Mesenteric fat pad (tissue), 1 donor: ENCODE data around the gene CD247. TPM values are rescaled to one million over a fixed set of nuclear protein-coding genes. Genes with fewer than 3 reads are reported as not detected.
"Not testable (repeated sequence)": the region's sequence is repeated elsewhere in the genome, so short reads cannot be mapped to it uniquely, and the experiment has no call there.

Experiments
- DNase-seq: peaks from one replicate; pipeline ENCODE4 v3.0.0-alpha.2; 2020; ENCODE audit warnings: low spot score
- long read RNA-seq: library from polyadenylated mRNA; unstranded; transcript quantifications from one replicate; pipeline ENCODE4 v2.0.0, GENCODE V29; 2020
- total RNA-seq: library from RNA; stranded (reverse); fragmentation: NEBNext Ultra II Directional; extraction: Animal tissue kit (Norgen Biotek cat#: 25700); gene quantifications from one replicate; pipeline ENCODE4 v1.2.1, GENCODE V29; 2021
- donor health status: DM: yes; HTN: yes; CAD: no.

CD247 gene
- total RNA-seq, result 2.1 TPM
- long read RNA-seq, partial matches to known transcripts, result 0 of 6 reads
- long read RNA-seq, other reads (novel, unspliced or antisense), result 0 of 6 reads

GRCh38 chr1:167518331-167518700, at the start of gene CD247:
Gene CD247, minus strand, starts transcription at chr1:167518529. Its CDS starts 64 bp downstream, at chr1:167518465.
- DNase-seq, result no peak

- DNase-seq, result no peak
Observed at GRCh38 chr1:167567663-167568062, 49.3 kb upstream of the CD247 start.

- no peak for DNase-seq
Observed at GRCh38 chr1:167566766-167567165, 48.4 kb upstream of the CD247 start.

- no peak for DNase-seq
Observed at GRCh38 chr1:167565922-167566321, 47.6 kb upstream of the CD247 start.

- DNase-seq, result no peak
Observed at GRCh38 chr1:167564612-167565270, 46.4 kb upstream of the CD247 start.

- no peak for DNase-seq
Observed at GRCh38 chr1:167563579-167564246, 45.4 kb upstream of the CD247 start.

- DNase-seq, result no peak
Observed at GRCh38 chr1:167562702-167563101, 44.4 kb upstream of the CD247 start.

GRCh38 chr1:167561753-167562152, 43.4 kb upstream of the CD247 start:
- DNase-seq, result no peak

- no peak for DNase-seq
Observed at GRCh38 chr1:167555971-167556714, 37.8 kb upstream of the CD247 start.

GRCh38 chr1:167555072-167555471, 36.7 kb upstream of the CD247 start:
- not testable (repeated sequence) for DNase-seq

- no peak for DNase-seq
Observed at GRCh38 chr1:167554028-167554779, 35.9 kb upstream of the CD247 start.

GRCh38 chr1:167553136-167554027, 35.1 kb upstream of the CD247 start, which contains the start of gene CREG1:
Gene CREG1, minus strand, starts transcription at chr1:167553762.
- peak; percentile 97 for DNase-seq

- no peak for DNase-seq
Observed at GRCh38 chr1:167551362-167551761, 33.0 kb upstream of the CD247 start.

GRCh38 chr1:167548059-167548932, 30.0 kb upstream of the CD247 start:
- no peak for DNase-seq

GRCh38 chr1:167546935-167547334, 28.6 kb upstream of the CD247 start:
- no peak for DNase-seq

GRCh38 chr1:167545349-167545748, 27.0 kb upstream of the CD247 start:
- DNase-seq, result no peak

- DNase-seq, result no peak
Observed at GRCh38 chr1:167544447-167545093, 26.2 kb upstream of the CD247 start.

GRCh38 chr1:167543199-167543990, 25.1 kb upstream of the CD247 start:
- DNase-seq, result no peak
